Liver (tissue), 9 donors: Measurements from ENCODE around the gene NQO2. TPM values are rescaled to one million over a fixed set of nuclear protein-coding genes. Genes with fewer than 3 reads are reported as not detected.

Experiments
- DNase-seq: peaks from one replicate; pipeline ENCODE4 v3.0.0-alpha.2; 2017; ENCODE audit warnings: low spot score
- H3K27ac ChIP-seq, 2 donors: one replicate each; pipeline ENCODE4 v1.7.0; 2013; ENCODE audit warnings: inconsistent platforms in 2 of 2, low read length in 2 of 2, control low read depth in 1 of 2, low read depth in 1 of 2, mild to moderate bottlenecking in 1 of 2
- H3K27me3 ChIP-seq, 4 donors: one replicate each; pipeline versions ENCODE4 v1.6.1 to v1.7.0; 2013; ENCODE audit warnings: low read length in 3 of 4, inconsistent platforms in 1 of 4, mild to moderate bottlenecking in 1 of 4, moderate library complexity in 1 of 4; ENCODE audit not compliant: control insufficient read depth in 4 of 4, insufficient read depth in 4 of 4
- H3K36me3 ChIP-seq, 4 donors: one replicate each; pipeline versions ENCODE4 v1.6.1 to v1.7.0; 2013; ENCODE audit warnings: low read length in 3 of 4, mild to moderate bottlenecking in 3 of 4, low read depth in 1 of 4, moderate library complexity in 1 of 4; ENCODE audit not compliant: control insufficient read depth in 4 of 4, insufficient read depth in 3 of 4
- H3K4me1 ChIP-seq, 4 donors: one replicate each; pipeline versions ENCODE4 v1.6.1 to v1.7.0; 2013; ENCODE audit warnings: low read length in 3 of 4, mild to moderate bottlenecking in 3 of 4, moderate library complexity in 1 of 4; ENCODE audit not compliant: control insufficient read depth in 4 of 4, insufficient read depth in 4 of 4
- H3K4me3 ChIP-seq, 3 donors: one replicate each; pipeline versions ENCODE4 v1.6.1 to v1.7.0; 2013; ENCODE audit warnings: low read length in 3 of 3, control low read depth in 1 of 3, low read depth in 1 of 3, mild to moderate bottlenecking in 1 of 3
- H3K9ac ChIP-seq, 2 donors: one replicate each; pipeline ENCODE4 v1.7.0; 2013; ENCODE audit warnings: low read length in 2 of 2, mild to moderate bottlenecking in 2 of 2, moderate library complexity in 2 of 2, control low read depth in 1 of 2, low read depth in 1 of 2
- H3K9me3 ChIP-seq, 4 donors: one replicate each; pipeline versions ENCODE4 v1.6.1 to v1.7.0; 2013; ENCODE audit warnings: low read length in 3 of 4; ENCODE audit not compliant: control insufficient read depth in 4 of 4
- EGR1 ChIP-seq, 2 donors: IDR thresholded peaks; 2 replicates each; pipeline ENCODE4 v1.6.1; 2016 to 2018; ENCODE audit warnings: antibody characterized with exemption in 2 of 2, low read depth in 2 of 2
- FOXA2 ChIP-seq: IDR thresholded peaks from 2 replicates; pipeline ENCODE4 v1.6.1; 2016; ENCODE audit warnings: antibody characterized with exemption
- JUND ChIP-seq, 2 donors: IDR thresholded peaks; 2 replicates each; pipeline ENCODE4 v1.6.1; 2016; ENCODE audit warnings: antibody characterized with exemption in 2 of 2
- NR2F2 ChIP-seq: IDR thresholded peaks from 2 replicates; pipeline ENCODE4 v1.6.1; 2016; ENCODE audit warnings: antibody characterized with exemption
- RAD21 ChIP-seq, 2 donors: IDR thresholded peaks; 2 replicates each; pipeline ENCODE4 v1.6.1; 2016; ENCODE audit warnings: antibody characterized with exemption in 2 of 2, mild to moderate bottlenecking in 2 of 2
- REST ChIP-seq: IDR thresholded peaks from 2 replicates; pipeline ENCODE4 v1.6.1; 2016; ENCODE audit warnings: antibody characterized with exemption, mild to moderate bottlenecking
- RXRA ChIP-seq, 2 donors: IDR thresholded peaks; 2 replicates each; pipeline ENCODE4 v1.6.1; 2017 to 2018; ENCODE audit warnings: antibody characterized with exemption in 2 of 2, mild to moderate bottlenecking in 1 of 2
- SP1 ChIP-seq: IDR thresholded peaks from 2 replicates; pipeline ENCODE4 v1.6.1; 2018; ENCODE audit warnings: antibody characterized with exemption, mild to moderate bottlenecking
- TAF1 ChIP-seq: conservative IDR thresholded peaks from 2 replicates; pipeline ENCODE4 v1.6.1; 2016; ENCODE audit warnings: antibody characterized with exemption, mild to moderate bottlenecking
- YY1 ChIP-seq: IDR thresholded peaks from 2 replicates; pipeline ENCODE4 v1.6.1; 2016; ENCODE audit warnings: antibody characterized with exemption, mild to moderate bottlenecking
- ZBTB33 ChIP-seq: IDR thresholded peaks from 2 replicates; pipeline ENCODE4 v1.6.1; 2016; ENCODE audit warnings: antibody characterized with exemption
- WGBS: extraction: QIAGEN DNeasy Blood & Tissue Kit; methylation state at CpG from one replicate; pipeline ENCODE4 v1.1.7; 2013; 5-methylcytosine and 5-hydroxymethylcytosine counted together
- polyA plus RNA-seq, 2 donors: library from polyadenylated mRNA; stranded (reverse) in 1 of 2; unstranded in 1 of 2; fragments of 200-250 nt in 1 of 2; fragments of >200 nt in 1 of 2; fragmentation: Nextera tagmentation in 1 of 2; extraction: Ambion mirVana in 1 of 2; gene quantifications; one replicate each; pipeline versions ENCODE4 v1.2.1 to v1.2.3, GENCODE V29; 2013 to 2015
- total RNA-seq, 2 donors: library from RNA; depleted of rRNA; stranded (reverse); fragments of >200 nt; gene quantifications; one replicate each; pipeline ENCODE4 v1.2.3, GENCODE V29; 2014
- TF ChIP-seq, protein P1 (sequence below): IDR thresholded peaks from 2 replicates; pipeline ENCODE4 v1.6.1; 2016; ENCODE audit warnings: antibody characterized with exemption
- TF ChIP-seq, protein P2 (sequence below): fragments of 150-350 bp; IDR thresholded peaks from 2 replicates; pipeline ENCODE4 v1.5.1; 2017; ENCODE audit warnings: improper control_type of control experiment, low read depth, low read length; ENCODE audit not compliant: missing input control
- donor health status: healthy.
- donor health status: healthy.
- donor health status: healthy.
- donor health status: healthy.
- donor health status: healthy.

NQO2 gene
- total and polyA plus RNA-seq, 4 donors = 11.5 to 127 (median 92.7) TPM

DNA sequence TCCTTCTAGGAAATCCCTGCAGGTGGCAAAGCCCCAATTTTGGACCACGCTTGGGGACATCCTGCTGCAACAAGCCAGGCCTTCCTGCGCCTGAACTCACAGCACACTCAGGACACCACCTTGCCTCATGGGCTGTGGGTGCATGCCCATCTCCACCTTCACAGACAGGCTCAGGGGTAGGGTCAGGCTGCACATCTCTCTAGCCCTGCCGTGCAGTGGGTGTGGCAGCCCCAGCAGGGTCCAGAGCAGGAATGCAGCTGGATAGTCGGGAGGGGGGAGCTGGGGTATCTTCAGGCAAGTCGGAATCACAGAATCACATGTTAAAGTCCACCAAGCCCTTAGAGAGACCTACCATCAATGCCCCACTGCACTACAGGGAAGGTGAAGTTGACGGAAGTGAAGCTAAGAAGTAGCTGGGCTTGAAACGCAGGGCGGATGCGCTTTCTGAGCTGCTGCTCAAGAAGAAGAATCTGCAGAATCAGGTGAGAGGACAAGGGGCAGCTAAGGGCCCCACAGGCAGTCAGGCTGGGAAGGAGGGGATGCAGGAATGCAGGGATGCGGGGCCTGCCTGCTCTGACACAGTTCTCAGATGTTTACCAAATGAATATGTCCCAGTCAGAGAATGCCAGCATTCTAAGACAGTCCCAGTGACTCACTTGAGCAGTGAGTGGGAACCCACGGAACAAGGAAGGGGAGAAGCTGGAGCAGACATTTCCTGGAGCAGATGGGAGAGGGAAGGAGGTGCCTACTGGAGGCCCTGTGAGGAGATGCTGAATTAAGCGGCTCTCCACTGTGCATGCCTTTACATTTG is 39.6 kb upstream of the NQO2 start:
- TF ChIP-seq REST = no peak
- Histone ChIP-seq H3K4me3 (no peak overlapping the region), H3K27ac (no peak overlapping the region), H3K4me1 (peaks cover 5 to 16% (median 10%) of the 10 kb centered on the region in 4 donors), H3K9ac (no peak overlapping the region), H3K9me3 (no peaks in the 10 kb centered on the region), H3K36me3 (peaks cover 0 to 3% (median under 1%) of the 10 kb centered on the region in 4 donors), H3K27me3 (no peaks in the 10 kb centered on the region)
- DNase-seq = no peak
- 86% methylated on average over 12 of the region's 12 CpGs for WGBS

DNA sequence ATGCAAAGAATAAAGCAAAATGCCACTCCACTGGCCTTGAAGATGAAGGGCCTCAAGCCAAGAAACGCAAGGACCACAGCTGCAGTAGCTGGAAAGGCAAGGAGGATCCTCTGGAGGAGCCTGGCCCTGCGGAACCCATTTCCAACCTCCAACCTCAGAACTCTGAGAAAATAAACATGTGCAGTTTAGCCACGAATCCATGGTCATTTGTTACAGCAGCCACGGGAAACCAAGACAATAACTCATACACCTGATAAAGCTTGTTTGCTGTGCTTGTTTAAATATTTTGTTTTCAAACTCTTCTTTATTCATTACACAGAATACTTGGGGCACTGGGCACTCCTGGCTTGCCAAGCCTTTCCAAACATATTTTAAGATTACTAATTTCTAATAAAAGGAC is 38.8 kb upstream of the NQO2 start:
- Histone ChIP-seq H3K27ac (no peak overlapping the region), H3K4me3 (no peak overlapping the region), H3K9me3 (no peaks in the 10 kb centered on the region), H3K27me3 (no peaks in the 10 kb centered on the region), H3K9ac (no peak overlapping the region), H3K36me3 (peaks cover 0 to 3% (median under 1%) of the 10 kb centered on the region in 4 donors), H3K4me1 (peaks cover 5 to 16% (median 10%) of the 10 kb centered on the region in 4 donors)
- no peak for DNase-seq
- 48% methylated on average over 4 of the region's 4 CpGs for WGBS
- no peak for TF ChIP-seq REST
- no peak for TF ChIP-seq EGR1 (IDR thresholded peaks at IDR 0.05; ENCODE audit: low read depth in 2 of 2)
- TF ChIP-seq NR2F2 = no peak
- TF ChIP-seq, protein P1, sequence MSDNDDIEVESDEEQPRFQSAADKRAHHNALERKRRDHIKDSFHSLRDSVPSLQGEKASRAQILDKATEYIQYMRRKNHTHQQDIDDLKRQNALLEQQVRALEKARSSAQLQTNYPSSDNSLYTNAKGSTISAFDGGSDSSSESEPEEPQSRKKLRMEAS = no peak
- TF ChIP-seq ZBTB33 = no peak
- no peak for TF ChIP-seq SP1
- no peak for TF ChIP-seq RAD21 (IDR thresholded peaks at IDR 0.05)
- no peak for TF ChIP-seq YY1
- TF ChIP-seq, protein P2, sequence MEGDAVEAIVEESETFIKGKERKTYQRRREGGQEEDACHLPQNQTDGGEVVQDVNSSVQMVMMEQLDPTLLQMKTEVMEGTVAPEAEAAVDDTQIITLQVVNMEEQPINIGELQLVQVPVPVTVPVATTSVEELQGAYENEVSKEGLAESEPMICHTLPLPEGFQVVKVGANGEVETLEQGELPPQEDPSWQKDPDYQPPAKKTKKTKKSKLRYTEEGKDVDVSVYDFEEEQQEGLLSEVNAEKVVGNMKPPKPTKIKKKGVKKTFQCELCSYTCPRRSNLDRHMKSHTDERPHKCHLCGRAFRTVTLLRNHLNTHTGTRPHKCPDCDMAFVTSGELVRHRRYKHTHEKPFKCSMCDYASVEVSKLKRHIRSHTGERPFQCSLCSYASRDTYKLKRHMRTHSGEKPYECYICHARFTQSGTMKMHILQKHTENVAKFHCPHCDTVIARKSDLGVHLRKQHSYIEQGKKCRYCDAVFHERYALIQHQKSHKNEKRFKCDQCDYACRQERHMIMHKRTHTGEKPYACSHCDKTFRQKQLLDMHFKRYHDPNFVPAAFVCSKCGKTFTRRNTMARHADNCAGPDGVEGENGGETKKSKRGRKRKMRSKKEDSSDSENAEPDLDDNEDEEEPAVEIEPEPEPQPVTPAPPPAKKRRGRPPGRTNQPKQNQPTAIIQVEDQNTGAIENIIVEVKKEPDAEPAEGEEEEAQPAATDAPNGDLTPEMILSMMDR = no peak
- TF ChIP-seq TAF1 = no peak
- no peak for TF ChIP-seq RXRA (IDR thresholded peaks at IDR 0.05)
- no peak for TF ChIP-seq FOXA2
- no peak for TF ChIP-seq JUND (IDR thresholded peaks at IDR 0.05)
